Body of pancreas (tissue), 4 donors: ENCODE results near the gene HSPA13.

Experiments used
- CTCF ChIP-seq, 7 experiments: fragments of 450-650 bp in 4 of 7; fragments of 200-600 bp in 3 of 7; sonication (generic) in 3 of 7; IDR thresholded peaks; one replicate each; pipeline ENCODE4 v1.5.1; 2016 to 2019; ENCODE audit warnings: antibody characterized with exemption in 7 of 7
- POLR2A ChIP-seq, 3 donors: fragments of 450-650 bp; IDR thresholded peaks; one replicate each; pipeline ENCODE4 v1.6.1; 2016; ENCODE audit warnings: antibody characterized with exemption in 3 of 3, mild to moderate bottlenecking in 2 of 3

GRCh38 chr21:14353231-14353630 is 29.7 kb downstream of the HSPA13 start:
- TF ChIP-seq CTCF (IDR thresholded peaks at IDR 0.05) = no peak
- no peak for TF ChIP-seq POLR2A (IDR thresholded peaks at IDR 0.05)
